Astrocyte (in vitro differentiated cells and primary cell): ENCODE measurements around the gene S1PR2. TPM values are rescaled to one million over a fixed set of nuclear protein-coding genes. Genes with fewer than 3 reads are reported as not detected.

Source experiments
- DNase-seq: peaks from one replicate; pipeline ENCODE4 v3.0.0-alpha.2; 2010; ENCODE audit warnings: low read depth
- FAIRE-seq: peaks from 2 replicates; lab custom pipeline; 2011; peaks lifted over from hg19 to GRCh38; lab: Jason Lieb, UNC
- H2AFZ ChIP-seq: 2 replicates; pipeline ENCODE4 v1.6.0; 2012; ENCODE audit warnings: low read depth, low read length, inconsistent platforms
- H3K27ac ChIP-seq: 2 replicates; pipeline ENCODE4 v1.5.1; 2011; ENCODE audit warnings: low read depth, low read length, inconsistent platforms
- H3K27me3 ChIP-seq: 2 replicates; pipeline ENCODE4 v1.6.0; 2011; ENCODE audit warnings: low read length, inconsistent platforms; ENCODE audit not compliant: insufficient read depth
- H3K36me3 ChIP-seq: 2 replicates; pipeline ENCODE4 v1.5.1; 2011; ENCODE audit warnings: low read length, inconsistent platforms; ENCODE audit not compliant: insufficient read depth
- H3K4me1 ChIP-seq: 2 replicates; pipeline ENCODE4 v1.5.1; 2011; ENCODE audit warnings: low read length, inconsistent platforms; ENCODE audit not compliant: insufficient read depth
- H3K4me2 ChIP-seq: 2 replicates; pipeline ENCODE4 v1.6.0; 2012; ENCODE audit warnings: low read length, inconsistent platforms
- H3K4me3 ChIP-seq: 2 replicates; pipeline ENCODE4 v1.5.1; 2011; ENCODE audit warnings: low read depth, mild to moderate bottlenecking, low read length, inconsistent platforms; ENCODE audit not compliant: insufficient read depth
- H3K79me2 ChIP-seq: 2 replicates; pipeline ENCODE4 v1.6.0; 2012; ENCODE audit warnings: mild to moderate bottlenecking, low read length, inconsistent platforms; ENCODE audit not compliant: insufficient read depth
- H3K9ac ChIP-seq: 2 replicates; pipeline ENCODE4 v1.6.0; 2012; ENCODE audit warnings: mild to moderate bottlenecking, low read length, inconsistent platforms
- H3K9me3 ChIP-seq: 2 replicates; pipeline ENCODE4 v1.5.1; 2012; ENCODE audit warnings: low read depth, mild to moderate bottlenecking, low read length, inconsistent platforms; ENCODE audit not compliant: insufficient read depth
- H4K20me1 ChIP-seq: 2 replicates; pipeline ENCODE4 v1.6.0; 2012; ENCODE audit warnings: low read length, inconsistent platforms; ENCODE audit not compliant: insufficient read depth
- H3K27ac Mint-ChIP-seq: one replicate; pipeline ENCODE4 v1.8.0; 2021; ENCODE audit warnings: mild to moderate bottlenecking, mixed read lengths; ENCODE audit not compliant: unreplicated experiment
- H3K27me3 Mint-ChIP-seq: one replicate; pipeline ENCODE4 v1.8.0; 2021; ENCODE audit warnings: low read depth, mixed read lengths; ENCODE audit not compliant: unreplicated experiment
- H3K36me3 Mint-ChIP-seq: one replicate; pipeline ENCODE4 v1.8.0; 2021; ENCODE audit warnings: low read depth, mixed read lengths; ENCODE audit not compliant: unreplicated experiment
- H3K4me1 Mint-ChIP-seq: one replicate; pipeline ENCODE4 v1.8.0; 2021; ENCODE audit warnings: low read depth, mixed read lengths; ENCODE audit not compliant: unreplicated experiment
- H3K4me3 Mint-ChIP-seq: one replicate; pipeline ENCODE4 v1.8.0; 2021; ENCODE audit warnings: mild to moderate bottlenecking, moderate library complexity, mixed read lengths; ENCODE audit not compliant: unreplicated experiment
- H3K9me3 Mint-ChIP-seq: one replicate; pipeline ENCODE4 v1.8.0; 2021; ENCODE audit warnings: mild to moderate bottlenecking, mixed read lengths; ENCODE audit not compliant: unreplicated experiment
- EZH2 ChIP-seq: IDR thresholded peaks from 2 replicates; pipeline ENCODE4 v1.6.1; 2012; ENCODE audit warnings: mild to moderate bottlenecking, low read length, inconsistent platforms; ENCODE audit not compliant: insufficient read depth
- total RNA-seq: library from RNA; stranded (reverse); gene quantifications from 2 replicates; pipeline ENCODE4 v1.2.1, GENCODE V29; 2021
- TF ChIP-seq, protein P1 (sequence below): IDR thresholded peaks from 2 replicates; pipeline ENCODE4 v1.5.1; 2011; ENCODE audit warnings: low read depth, mild to moderate bottlenecking, inconsistent platforms, low read length, moderate library complexity; ENCODE audit not compliant: insufficient read depth

Gene S1PR2
- total RNA-seq, 1 donor from 2014 or later = 15.7 TPM

DNA sequence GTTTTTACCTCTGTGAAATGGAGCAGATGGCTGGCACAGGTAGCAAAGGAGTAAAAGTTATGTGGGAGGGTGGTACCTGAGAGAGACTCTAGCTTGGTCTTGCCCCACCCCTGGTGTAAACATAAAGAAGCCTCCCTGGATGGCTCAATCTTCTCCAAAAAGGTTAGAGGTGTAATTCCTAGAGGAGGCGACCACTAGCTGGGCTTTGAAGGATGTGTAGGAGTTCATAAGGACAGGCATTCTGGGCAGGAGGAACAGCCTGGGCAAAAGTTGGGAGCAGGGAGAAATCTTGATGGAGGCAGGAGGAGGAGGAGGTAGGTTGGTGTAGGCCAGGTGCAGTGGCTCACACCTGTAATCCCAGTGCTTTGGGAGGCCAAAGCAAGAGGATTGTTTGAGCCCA is 47.8 kb upstream of the S1PR2 start:
- FAIRE-seq (no peak), DNase-seq (no peak)
- H3K79me2 ChIP-seq = no peaks in the 10 kb centered on the region
- Mint-ChIP-seq H3K27me3 (peaks cover 26% of the 10 kb centered on the region), H3K36me3 (no peaks in the 10 kb centered on the region), H3K27ac (no peak overlapping the region), H3K9me3 (no peaks in the 10 kb centered on the region), H3K4me1 (no peaks in the 10 kb centered on the region), H3K4me3 (no peak overlapping the region)
- TF ChIP-seq EZH2 = no peak
- TF ChIP-seq, protein P1, sequence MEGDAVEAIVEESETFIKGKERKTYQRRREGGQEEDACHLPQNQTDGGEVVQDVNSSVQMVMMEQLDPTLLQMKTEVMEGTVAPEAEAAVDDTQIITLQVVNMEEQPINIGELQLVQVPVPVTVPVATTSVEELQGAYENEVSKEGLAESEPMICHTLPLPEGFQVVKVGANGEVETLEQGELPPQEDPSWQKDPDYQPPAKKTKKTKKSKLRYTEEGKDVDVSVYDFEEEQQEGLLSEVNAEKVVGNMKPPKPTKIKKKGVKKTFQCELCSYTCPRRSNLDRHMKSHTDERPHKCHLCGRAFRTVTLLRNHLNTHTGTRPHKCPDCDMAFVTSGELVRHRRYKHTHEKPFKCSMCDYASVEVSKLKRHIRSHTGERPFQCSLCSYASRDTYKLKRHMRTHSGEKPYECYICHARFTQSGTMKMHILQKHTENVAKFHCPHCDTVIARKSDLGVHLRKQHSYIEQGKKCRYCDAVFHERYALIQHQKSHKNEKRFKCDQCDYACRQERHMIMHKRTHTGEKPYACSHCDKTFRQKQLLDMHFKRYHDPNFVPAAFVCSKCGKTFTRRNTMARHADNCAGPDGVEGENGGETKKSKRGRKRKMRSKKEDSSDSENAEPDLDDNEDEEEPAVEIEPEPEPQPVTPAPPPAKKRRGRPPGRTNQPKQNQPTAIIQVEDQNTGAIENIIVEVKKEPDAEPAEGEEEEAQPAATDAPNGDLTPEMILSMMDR = no peak
- no peak overlapping the region for H3K4me2 ChIP-seq
- no peaks in the 10 kb centered on the region for H3K4me1 ChIP-seq
- H3K9ac ChIP-seq = no peak overlapping the region
- no peaks in the 10 kb centered on the region for H3K9me3 ChIP-seq
- no peaks in the 10 kb centered on the region for H3K36me3 ChIP-seq
- H3K4me3 ChIP-seq = no peak overlapping the region
- no peaks in the 10 kb centered on the region for H4K20me1 ChIP-seq
- H3K27me3 ChIP-seq = peaks cover 3% of the 10 kb centered on the region
- no peak overlapping the region for H3K27ac ChIP-seq
- H2AFZ ChIP-seq = no peak overlapping the region

DNA sequence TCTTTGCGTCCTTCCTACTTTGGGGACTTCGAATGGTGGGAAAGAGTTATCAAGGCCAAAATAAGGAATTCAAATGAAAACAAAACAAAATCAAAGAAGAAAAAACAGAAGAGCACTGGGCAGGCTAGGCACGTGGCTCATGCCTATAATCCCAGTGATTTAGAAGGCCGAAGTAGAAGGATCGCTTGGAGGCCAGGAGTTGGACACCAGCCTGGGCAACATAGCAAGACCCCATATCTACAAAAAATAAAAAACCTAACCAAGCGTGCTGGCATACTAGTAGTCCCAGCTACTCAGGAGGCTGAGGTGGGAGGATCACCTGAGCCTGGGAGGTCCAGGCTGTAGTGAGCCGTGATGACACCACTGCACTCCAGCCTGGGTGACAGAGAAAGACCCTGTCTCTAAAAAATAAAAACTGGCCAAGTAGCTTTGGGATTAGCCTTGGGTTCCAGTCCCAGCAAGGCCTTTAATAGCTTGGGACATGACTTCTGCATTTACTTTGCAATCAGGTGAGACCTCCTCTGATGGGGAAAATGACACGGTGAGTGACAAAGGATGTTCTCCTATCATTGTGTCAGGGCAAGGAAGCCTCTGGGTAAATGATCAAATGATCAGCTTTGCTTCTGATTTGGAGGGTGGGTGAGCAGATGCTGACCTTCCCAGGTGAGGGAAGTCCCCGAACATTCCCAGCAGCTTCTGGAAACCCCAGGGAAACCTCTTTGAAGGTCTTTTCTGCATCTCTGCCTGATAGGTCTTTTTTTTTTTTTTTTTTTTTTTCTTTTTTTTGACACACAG is 46.9 kb upstream of the S1PR2 start:
- Mint-ChIP-seq H3K27ac (no peak overlapping the region), H3K4me1 (no peaks in the 10 kb centered on the region), H3K4me3 (no peak overlapping the region), H3K27me3 (peaks cover 23% of the 10 kb centered on the region), H3K36me3 (no peaks in the 10 kb centered on the region), H3K9me3 (no peaks in the 10 kb centered on the region)
- H3K27ac ChIP-seq = no peak overlapping the region
- DNase-seq = no peak
- no peaks in the 10 kb centered on the region for H3K36me3 ChIP-seq
- no peaks in the 10 kb centered on the region for H3K79me2 ChIP-seq
- no peak for TF ChIP-seq EZH2
- TF ChIP-seq, protein P1 = no peak
- H3K9me3 ChIP-seq = no peaks in the 10 kb centered on the region
- H3K4me3 ChIP-seq = no peak overlapping the region
- H3K27me3 ChIP-seq = peaks cover 4% of the 10 kb centered on the region
- no peak for FAIRE-seq
- no peak overlapping the region for H3K4me2 ChIP-seq
- H3K9ac ChIP-seq = no peak overlapping the region
- no peaks in the 10 kb centered on the region for H4K20me1 ChIP-seq
- no peak overlapping the region for H2AFZ ChIP-seq
- no peaks in the 10 kb centered on the region for H3K4me1 ChIP-seq

DNA sequence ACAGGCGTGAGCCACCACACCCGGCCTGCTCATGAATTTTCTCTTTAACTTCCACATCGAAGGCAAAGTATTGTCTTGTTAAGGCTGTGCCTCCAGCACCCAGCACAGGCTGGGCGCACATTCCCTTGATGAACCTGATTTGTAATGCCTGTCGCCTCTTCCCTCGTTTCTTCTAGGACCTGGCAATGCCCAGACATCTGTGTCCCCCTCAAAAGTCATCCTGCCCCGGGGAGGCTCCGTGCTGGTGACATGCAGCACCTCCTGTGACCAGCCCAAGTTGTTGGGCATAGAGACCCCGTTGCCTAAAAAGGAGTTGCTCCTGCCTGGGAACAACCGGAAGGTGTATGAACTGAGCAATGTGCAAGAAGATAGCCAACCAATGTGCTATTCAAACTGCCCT is 43.5 kb upstream of the S1PR2 start:
- Mint-ChIP-seq H3K4me3 (no peak overlapping the region), H3K9me3 (no peaks in the 10 kb centered on the region), H3K27ac (no peak overlapping the region), H3K36me3 (no peaks in the 10 kb centered on the region), H3K27me3 (peaks cover 29% of the 10 kb centered on the region), H3K4me1 (no peaks in the 10 kb centered on the region)
- Histone ChIP-seq H3K4me1 (peaks cover 11% of the 10 kb centered on the region), H3K4me2 (no peak overlapping the region), H3K27ac (no peak overlapping the region), H3K36me3 (no peaks in the 10 kb centered on the region), H3K9ac (no peak overlapping the region), H3K4me3 (no peak overlapping the region), H4K20me1 (no peaks in the 10 kb centered on the region), H3K9me3 (no peaks in the 10 kb centered on the region), H3K79me2 (no peaks in the 10 kb centered on the region), H3K27me3 (peaks cover 13% of the 10 kb centered on the region), H2AFZ (no peak overlapping the region)
- TF ChIP-seq, protein P1 = no peak
- no peak for TF ChIP-seq EZH2
- no peak for DNase-seq
- FAIRE-seq = no peak
